ENCODE measurements around the gene TMEM150B. TPM values are rescaled to one million over a fixed set of nuclear protein-coding genes. Genes with fewer than 3 reads are reported as not detected.

The TMEM150B gene
- total and polyA plus RNA-seq, 2 of the 4 experiments (the other 2 are of a cell fraction) = not detected

GRCh38 chr19:55312621-55313512, 12.3 kb downstream of the TMEM150B start:
- no TSS peak for BruUV-seq (replicated peaks)
- no peak overlapping the region for H3K56ac ChIP-seq (ENCODE audit: extremely low read depth, insufficient read depth, low read length)
- no peak overlapping the region for H3K9ac ChIP-seq (ENCODE audit: low read depth, low read length)
- H3K27me3 ChIP-seq (ENCODE audit: control insufficient read depth, insufficient read depth, low read length) = no peaks in the 10 kb centered on the region
- H4K20me1 ChIP-seq (ENCODE audit: insufficient read depth, low read length) = no peaks in the 10 kb centered on the region
- POLR2A ChIA-PET (ENCODE audit: unreplicated experiment) = interaction anchor here (0.6 kb wide), 1 partner anchor 21 kb away, joined by 3 read pairs; no protein-coding TSS in a partner anchor
- H3K9me1 ChIP-seq (ENCODE audit: insufficient read depth, low read length) = no peaks in the 10 kb centered on the region
- H2AK5ac ChIP-seq (ENCODE audit: low read depth, low read length) = no peak overlapping the region
- ATAC-seq (ENCODE audit: low read depth) (peak; percentile 40), DNase-seq (no peak)
- peaks cover 14% of the 10 kb centered on the region for H3K36me3 ChIP-seq (ENCODE audit: control insufficient read depth, insufficient read depth, low read length)
- H2BK20ac ChIP-seq (ENCODE audit: low read depth, low read length) = no peak overlapping the region
- H3K9me3 ChIP-seq (ENCODE audit: control insufficient read depth, insufficient read depth, low read length) = peaks cover 1% of the 10 kb centered on the region; the same call in 1 of the 2 replicates
- CTCF ChIA-PET = interaction anchor here (2.2 kb wide), 1 partner anchor 12 kb away, joined by 6 read pairs; no protein-coding TSS in a partner anchor
- peak overlapping the region; percentile 63 for H2AK9ac ChIP-seq (replicated peaks; ENCODE audit: low read depth, low read length, poor library complexity)
- intact Hi-C loops (cut with micrococcal nuclease) = no loop called here
- no peak overlapping the region for H2BK15ac ChIP-seq (ENCODE audit: low read depth, low read length)
- H3K14ac ChIP-seq (replicated peaks; ENCODE audit: low read depth, low read length) = no peak overlapping the region; the same call in 1 of the 2 replicates
- H3K4me2 ChIP-seq (ENCODE audit: low read depth, low read length) = no peak overlapping the region
- H3K23ac ChIP-seq (ENCODE audit: low read depth, low read length) = no peak overlapping the region
- WGBS, 2 experiments (ENCODE audit: extremely low coverage in 2 of 2, insufficient read length in 1 of 2) = 74% methylated on average over 40 of the region's 47 CpGs; no CpG with 5 or more reads in 1 of the 2 experiments
- no peak overlapping the region for H3K4me3 ChIP-seq (ENCODE audit: insufficient read depth, low read depth, low read length)
- H3K4ac ChIP-seq (ENCODE audit: low read depth, low read length) = no peak overlapping the region
- no peaks in the 10 kb centered on the region for H3K79me1 ChIP-seq (ENCODE audit: low read depth in 1 of 2, low read length in 2 of 2)
- no peak overlapping the region for H4K8ac ChIP-seq (ENCODE audit: low read depth in 2 of 2, low read length in 2 of 2)
- dilution Hi-C loops (cut with HindIII; ENCODE audit: low sequenced_read_pairs, unreplicated experiment) = no loop called here
- H2AFZ ChIP-seq (replicated peaks; ENCODE audit: low read length, poor library complexity) = no peak overlapping the region
- no peak overlapping the region for H4K5ac ChIP-seq (ENCODE audit: low read depth, low read length)
- in situ Hi-C loops (cut with MboI; ENCODE audit: low sequenced_read_pairs) = no loop called here
- no peak overlapping the region for H4K91ac ChIP-seq (ENCODE audit: insufficient read depth, low read depth, low read length)
- H3K4me1 ChIP-seq (ENCODE audit: control insufficient read depth, insufficient read depth, low read length) = no peaks in the 10 kb centered on the region; the same call in 1 of the 2 replicates
- H3K27ac ChIP-seq (ENCODE audit: insufficient read depth, low read length) = no peak overlapping the region
- H3K18ac ChIP-seq (ENCODE audit: low read depth, low read length) = no peak overlapping the region
- H2BK120ac ChIP-seq (ENCODE audit: low read depth, low read length) = no peak overlapping the region
- H2BK5ac ChIP-seq (ENCODE audit: low read depth, low read length, poor library complexity, severe bottlenecking) = no peak overlapping the region
- TF ChIP-seq POLR2A (IDR thresholded peaks at IDR 0.05; ENCODE audit: low read depth, low read length) (no peak), BHLHE40 (IDR thresholded peaks at IDR 0.05; ENCODE audit: low read depth, low read length) (no peak), MAZ (IDR thresholded peaks at IDR 0.05; ENCODE audit: borderline replicate concordance, low read depth, low read length) (no peak), RAD21 (IDR thresholded peaks at IDR 0.05; ENCODE audit: low read length) (no peak), USF2 (IDR thresholded peaks at IDR 0.05; ENCODE audit: low read depth, low read length) (no peak), CHD1 (IDR thresholded peaks at IDR 0.05; ENCODE audit: low read depth, low read length) (no peak), SMC3 (IDR thresholded peaks at IDR 0.05; ENCODE audit: low read depth, low read length) (no peak), NFE2L2 (IDR thresholded peaks at IDR 0.05; ENCODE audit: low read depth, low read length) (no peak), ELK1 (IDR thresholded peaks at IDR 0.05; ENCODE audit: borderline replicate concordance, low read depth, low read length) (no peak), RFX5 (IDR thresholded peaks at IDR 0.05; ENCODE audit: low read depth, low read length) (no peak), RCOR1 (IDR thresholded peaks at IDR 0.05; ENCODE audit: insufficient replicate concordance, low read length) (no peak), MAFK (IDR thresholded peaks at IDR 0.05; ENCODE audit: low read depth, low read length) (no peak), CTCF (conservative IDR thresholded peaks at IDR 0.05; ENCODE audit: low read depth, low read length) (no peak), CEBPB (IDR thresholded peaks at IDR 0.05; ENCODE audit: low read depth, low read length) (no peak)

Measured in IMR-90 (cell line).